ENCODE data around the gene PTPRT. TPM values are rescaled to one million over a fixed set of nuclear protein-coding genes. Genes with fewer than 3 reads are reported as not detected.

The PTPRT gene
- total and polyA plus RNA-seq, 2 of the 4 experiments (the other 2 are of a cell fraction): not detected

DNA sequence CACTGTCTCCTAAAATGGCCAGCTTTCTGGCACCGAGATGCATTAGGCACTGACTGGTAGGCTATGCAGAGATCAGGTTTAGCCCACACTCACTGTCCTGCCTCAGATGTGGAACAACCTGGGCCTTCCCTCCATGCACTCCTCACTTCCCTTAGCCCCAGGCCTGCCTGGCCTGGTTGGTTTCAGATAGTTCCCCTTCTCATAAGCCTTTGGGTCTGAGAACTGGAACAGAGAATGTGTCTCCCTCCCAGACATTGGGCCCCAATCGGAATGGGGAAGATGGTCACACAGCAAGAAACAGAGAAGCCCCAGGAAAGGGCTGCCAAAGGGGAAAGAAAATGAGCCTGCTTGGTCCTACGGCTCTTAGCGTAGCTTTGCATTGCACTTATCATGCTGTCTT, 809.4 kb downstream of the PTPRT start:
- intact Hi-C loops (cut with micrococcal nuclease): no loop called here
- Histone ChIP-seq H4K20me1 (ENCODE audit: insufficient read depth, low read length) (no peaks in the 10 kb centered on the region), H3K79me1 (ENCODE audit: low read depth in 1 of 2, low read length in 2 of 2) (no peaks in the 10 kb centered on the region), H3K4ac (ENCODE audit: low read depth, low read length) (no peak overlapping the region), H2AFZ (replicated peaks; ENCODE audit: low read length, poor library complexity) (no peak overlapping the region), H3K14ac (replicated peaks; ENCODE audit: low read depth, low read length) (no peak overlapping the region), H2AK5ac (ENCODE audit: low read depth, low read length) (no peak overlapping the region), H3K4me2 (ENCODE audit: low read depth, low read length) (no peak overlapping the region), H3K9me3 (ENCODE audit: control insufficient read depth, insufficient read depth, low read length) (peaks cover 25% of the 10 kb centered on the region), H3K36me3 (ENCODE audit: control insufficient read depth, insufficient read depth, low read length) (no peaks in the 10 kb centered on the region), H3K4me1 (ENCODE audit: control insufficient read depth, insufficient read depth, low read length) (no peaks in the 10 kb centered on the region), H4K91ac (ENCODE audit: insufficient read depth, low read depth, low read length) (no peak overlapping the region), H4K5ac (ENCODE audit: low read depth, low read length) (no peak overlapping the region), H4K8ac (ENCODE audit: low read depth in 2 of 2, low read length in 2 of 2) (no peak overlapping the region), H3K18ac (ENCODE audit: low read depth, low read length) (no peak overlapping the region), H2BK15ac (ENCODE audit: low read depth, low read length) (no peak overlapping the region), H2BK5ac (ENCODE audit: low read depth, low read length, poor library complexity, severe bottlenecking) (no peak overlapping the region), H2BK120ac (ENCODE audit: low read depth, low read length) (no peak overlapping the region), H3K9ac (ENCODE audit: low read depth, low read length) (no peak overlapping the region), H3K23ac (ENCODE audit: low read depth, low read length) (no peak overlapping the region), H2AK9ac (replicated peaks; ENCODE audit: low read depth, low read length, poor library complexity) (no peak overlapping the region), H3K27ac (ENCODE audit: insufficient read depth, low read length) (no peak overlapping the region), H3K4me3 (ENCODE audit: insufficient read depth, low read depth, low read length) (no peak overlapping the region), H3K27me3 (ENCODE audit: control insufficient read depth, insufficient read depth, low read length) (no peaks in the 10 kb centered on the region), H2BK20ac (ENCODE audit: low read depth, low read length) (no peak overlapping the region), H3K9me1 (ENCODE audit: insufficient read depth, low read length) (no peaks in the 10 kb centered on the region), H3K56ac (ENCODE audit: extremely low read depth, insufficient read depth, low read length) (no peak overlapping the region)
- DNase-seq (no peak), ATAC-seq (ENCODE audit: low read depth) (no peak)
- BruUV-seq (replicated peaks): no TSS peak
- 29% methylated on average over 1 of the region's 4 CpGs; no CpG with 5 or more reads in 1 of the 2 experiments for WGBS, 2 experiments (ENCODE audit: extremely low coverage in 2 of 2, insufficient read length in 1 of 2)
- in situ Hi-C loops (cut with MboI; ENCODE audit: low sequenced_read_pairs): no loop called here
- ChIA-PET POLR2A (ENCODE audit: unreplicated experiment) (no interaction called here), CTCF (no interaction called here)
- dilution Hi-C loops (cut with HindIII; ENCODE audit: low sequenced_read_pairs, unreplicated experiment): no loop called here
- TF ChIP-seq CEBPB (IDR thresholded peaks at IDR 0.05; ENCODE audit: low read depth, low read length): no peak
- TF ChIP-seq POLR2A (IDR thresholded peaks at IDR 0.05; ENCODE audit: low read depth, low read length): no peak
- no peak for TF ChIP-seq MAFK (IDR thresholded peaks at IDR 0.05; ENCODE audit: low read depth, low read length)
- no peak for TF ChIP-seq NFE2L2 (IDR thresholded peaks at IDR 0.05; ENCODE audit: low read depth, low read length)
- TF ChIP-seq, protein P1, sequence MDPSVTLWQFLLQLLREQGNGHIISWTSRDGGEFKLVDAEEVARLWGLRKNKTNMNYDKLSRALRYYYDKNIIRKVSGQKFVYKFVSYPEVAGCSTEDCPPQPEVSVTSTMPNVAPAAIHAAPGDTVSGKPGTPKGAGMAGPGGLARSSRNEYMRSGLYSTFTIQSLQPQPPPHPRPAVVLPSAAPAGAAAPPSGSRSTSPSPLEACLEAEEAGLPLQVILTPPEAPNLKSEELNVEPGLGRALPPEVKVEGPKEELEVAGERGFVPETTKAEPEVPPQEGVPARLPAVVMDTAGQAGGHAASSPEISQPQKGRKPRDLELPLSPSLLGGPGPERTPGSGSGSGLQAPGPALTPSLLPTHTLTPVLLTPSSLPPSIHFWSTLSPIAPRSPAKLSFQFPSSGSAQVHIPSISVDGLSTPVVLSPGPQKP (IDR thresholded peaks at IDR 0.05; ENCODE audit: borderline replicate concordance, low read depth, low read length): no peak
- TF ChIP-seq MAZ (IDR thresholded peaks at IDR 0.05; ENCODE audit: borderline replicate concordance, low read depth, low read length): no peak
- TF ChIP-seq FOS (IDR thresholded peaks at IDR 0.05; ENCODE audit: low read depth, low read length): no peak
- no peak for TF ChIP-seq RAD21 (IDR thresholded peaks at IDR 0.05; ENCODE audit: low read length)
- TF ChIP-seq BHLHE40 (IDR thresholded peaks at IDR 0.05; ENCODE audit: low read depth, low read length): no peak
- TF ChIP-seq SMC3 (IDR thresholded peaks at IDR 0.05; ENCODE audit: low read depth, low read length): no peak
- TF ChIP-seq, protein P2, sequence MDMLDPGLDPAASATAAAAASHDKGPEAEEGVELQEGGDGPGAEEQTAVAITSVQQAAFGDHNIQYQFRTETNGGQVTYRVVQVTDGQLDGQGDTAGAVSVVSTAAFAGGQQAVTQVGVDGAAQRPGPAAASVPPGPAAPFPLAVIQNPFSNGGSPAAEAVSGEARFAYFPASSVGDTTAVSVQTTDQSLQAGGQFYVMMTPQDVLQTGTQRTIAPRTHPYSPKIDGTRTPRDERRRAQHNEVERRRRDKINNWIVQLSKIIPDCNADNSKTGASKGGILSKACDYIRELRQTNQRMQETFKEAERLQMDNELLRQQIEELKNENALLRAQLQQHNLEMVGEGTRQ (IDR thresholded peaks at IDR 0.05; ENCODE audit: low read depth, low read length): no peak
- TF ChIP-seq, protein P3, sequence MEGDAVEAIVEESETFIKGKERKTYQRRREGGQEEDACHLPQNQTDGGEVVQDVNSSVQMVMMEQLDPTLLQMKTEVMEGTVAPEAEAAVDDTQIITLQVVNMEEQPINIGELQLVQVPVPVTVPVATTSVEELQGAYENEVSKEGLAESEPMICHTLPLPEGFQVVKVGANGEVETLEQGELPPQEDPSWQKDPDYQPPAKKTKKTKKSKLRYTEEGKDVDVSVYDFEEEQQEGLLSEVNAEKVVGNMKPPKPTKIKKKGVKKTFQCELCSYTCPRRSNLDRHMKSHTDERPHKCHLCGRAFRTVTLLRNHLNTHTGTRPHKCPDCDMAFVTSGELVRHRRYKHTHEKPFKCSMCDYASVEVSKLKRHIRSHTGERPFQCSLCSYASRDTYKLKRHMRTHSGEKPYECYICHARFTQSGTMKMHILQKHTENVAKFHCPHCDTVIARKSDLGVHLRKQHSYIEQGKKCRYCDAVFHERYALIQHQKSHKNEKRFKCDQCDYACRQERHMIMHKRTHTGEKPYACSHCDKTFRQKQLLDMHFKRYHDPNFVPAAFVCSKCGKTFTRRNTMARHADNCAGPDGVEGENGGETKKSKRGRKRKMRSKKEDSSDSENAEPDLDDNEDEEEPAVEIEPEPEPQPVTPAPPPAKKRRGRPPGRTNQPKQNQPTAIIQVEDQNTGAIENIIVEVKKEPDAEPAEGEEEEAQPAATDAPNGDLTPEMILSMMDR (conservative IDR thresholded peaks at IDR 0.05; ENCODE audit: low read depth, low read length): no peak
- no peak for TF ChIP-seq RFX5 (IDR thresholded peaks at IDR 0.05; ENCODE audit: low read depth, low read length)
- no peak for TF ChIP-seq RCOR1 (IDR thresholded peaks at IDR 0.05; ENCODE audit: insufficient replicate concordance, low read length)
- no peak for TF ChIP-seq CHD1 (IDR thresholded peaks at IDR 0.05; ENCODE audit: low read depth, low read length)
- TF ChIP-seq MXI1 (IDR thresholded peaks at IDR 0.05; ENCODE audit: borderline replicate concordance, low read depth, low read length): no peak

Data from IMR-90 (cell line).